ENCODE results near the gene GALNT2.

The GALNT2 gene

GRCh38 chr1:230137337-230137815 is 70.3 kb downstream of the GALNT2 start:
- Histone ChIP-seq H3K9me2 (replicated peaks; ENCODE audit: insufficient read depth, low read length) (no peaks in the 10 kb centered on the region), H3K79me2 (ENCODE audit: low read length) (peaks cover 98% of the 10 kb centered on the region), H3K9me3 (replicated peaks; ENCODE audit: insufficient read depth, low read length) (no peaks in the 10 kb centered on the region), H3K4me2 (ENCODE audit: low read depth, low read length) (no peak overlapping the region), H3K36me3 (replicated peaks; ENCODE audit: insufficient read depth, low read length) (no peaks in the 10 kb centered on the region), H3K4me1 (ENCODE audit: low read length) (peaks cover 33% of the 10 kb centered on the region), H3K27me3 (replicated peaks; ENCODE audit: insufficient read depth, low read length) (no peaks in the 10 kb centered on the region), H3K27ac (ENCODE audit: low read length) (no peak overlapping the region), H3K9ac (ENCODE audit: low read length) (no peak overlapping the region), H3K4me3 (ENCODE audit: low read length) (no peak overlapping the region), H3F3A (ENCODE audit: insufficient read depth, low read length) (peaks cover 19% of the 10 kb centered on the region), H4K20me1 (ENCODE audit: insufficient read depth, low read length) (no peaks in the 10 kb centered on the region), H2AFZ (ENCODE audit: low read length) (no peak overlapping the region)
- no peak for DNase-seq
- TF ChIP-seq EZH2phosphoT487 (IDR thresholded peaks at IDR 0.05; ENCODE audit: low read length) (no peak), EZH2 (optimal IDR thresholded peaks at IDR 0.05; ENCODE audit: low read depth, low read length) (no peak), CTCF (IDR thresholded peaks at IDR 0.05; ENCODE audit: low read length) (no peak)

- Histone ChIP-seq H3K4me1 (ENCODE audit: low read length) (peaks cover 30% of the 10 kb centered on the region), H4K20me1 (ENCODE audit: insufficient read depth, low read length) (no peaks in the 10 kb centered on the region)
- no peak for DNase-seq
Measured at GRCh38 chr1:230138561-230139239, 71.7 kb downstream of the GALNT2 start.

GRCh38 chr1:230139315-230139714 is 72.3 kb downstream of the GALNT2 start:
- no peak overlapping the region for H3K27ac ChIP-seq (ENCODE audit: low read length)
- no peaks in the 10 kb centered on the region for H3K9me2 ChIP-seq (replicated peaks; ENCODE audit: insufficient read depth, low read length)
- H3K79me2 ChIP-seq (ENCODE audit: low read length), result peaks cover 100% of the 10 kb centered on the region
- H2AFZ ChIP-seq (ENCODE audit: low read length), result no peak overlapping the region
- H3K4me2 ChIP-seq (ENCODE audit: low read depth, low read length), result no peak overlapping the region
- H3K4me3 ChIP-seq (ENCODE audit: low read length), result no peak overlapping the region
- TF ChIP-seq EZH2phosphoT487 (IDR thresholded peaks at IDR 0.05; ENCODE audit: low read length), result no peak
- TF ChIP-seq CTCF (IDR thresholded peaks at IDR 0.05; ENCODE audit: low read length), result no peak
- no peak for TF ChIP-seq EZH2 (optimal IDR thresholded peaks at IDR 0.05; ENCODE audit: low read depth, low read length)
- DNase-seq, result no peak
- no peaks in the 10 kb centered on the region for H3K9me3 ChIP-seq (replicated peaks; ENCODE audit: insufficient read depth, low read length)
- no peaks in the 10 kb centered on the region for H4K20me1 ChIP-seq (ENCODE audit: insufficient read depth, low read length)
- H3F3A ChIP-seq (ENCODE audit: insufficient read depth, low read length), result peaks cover 10% of the 10 kb centered on the region; the same call in 1 of the 2 replicates
- peaks cover 27% of the 10 kb centered on the region for H3K4me1 ChIP-seq (ENCODE audit: low read length)
- no peaks in the 10 kb centered on the region for H3K36me3 ChIP-seq (replicated peaks; ENCODE audit: insufficient read depth, low read length)
- H3K27me3 ChIP-seq (replicated peaks; ENCODE audit: insufficient read depth, low read length), result no peaks in the 10 kb centered on the region
- no peak overlapping the region for H3K9ac ChIP-seq (ENCODE audit: low read length)

More at GRCh38 chr1:230138561-230139239, 71.7 kb downstream of the GALNT2 start:
- Histone ChIP-seq H3K4me3 (ENCODE audit: low read length) (no peak overlapping the region), H3K27ac (ENCODE audit: low read length) (no peak overlapping the region), H3K27me3 (replicated peaks; ENCODE audit: insufficient read depth, low read length) (no peaks in the 10 kb centered on the region), H3K9me2 (replicated peaks; ENCODE audit: insufficient read depth, low read length) (no peaks in the 10 kb centered on the region), H3K79me2 (ENCODE audit: low read length) (peaks cover 99% of the 10 kb centered on the region), H2AFZ (ENCODE audit: low read length) (no peak overlapping the region), H3K36me3 (replicated peaks; ENCODE audit: insufficient read depth, low read length) (no peaks in the 10 kb centered on the region), H3K4me2 (ENCODE audit: low read depth, low read length) (no peak overlapping the region), H3F3A (ENCODE audit: insufficient read depth, low read length) (peaks cover 10% of the 10 kb centered on the region; the same call in 1 of the 2 replicates), H3K9me3 (replicated peaks; ENCODE audit: insufficient read depth, low read length) (no peaks in the 10 kb centered on the region), H3K9ac (ENCODE audit: low read length) (no peak overlapping the region)
- no peak for TF ChIP-seq EZH2phosphoT487 (IDR thresholded peaks at IDR 0.05; ENCODE audit: low read length)
- no peak for TF ChIP-seq EZH2 (optimal IDR thresholded peaks at IDR 0.05; ENCODE audit: low read depth, low read length)
- no peak for TF ChIP-seq CTCF (IDR thresholded peaks at IDR 0.05; ENCODE audit: low read length)

All from MM.1S (cell line).